ENCODE results near the gene CYP2C19.

DNA sequence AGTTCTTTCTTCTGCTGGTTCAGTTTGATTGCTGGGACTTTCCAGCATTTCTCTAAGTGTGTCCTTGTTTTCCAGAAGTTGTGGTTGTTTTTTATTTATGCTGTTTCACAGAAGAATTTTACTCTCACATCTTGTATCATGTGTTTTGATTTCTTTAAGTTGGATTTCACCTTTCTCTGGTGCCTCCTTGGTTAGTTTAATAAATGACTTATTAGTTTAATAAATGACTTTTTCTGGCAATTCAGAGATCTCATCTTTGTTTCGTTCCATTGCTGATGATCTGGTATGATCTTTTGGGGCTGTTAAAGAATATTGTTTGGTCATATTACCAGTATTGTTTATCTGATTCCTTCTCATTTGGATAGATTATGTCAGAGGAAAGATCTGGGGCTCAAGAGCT, 116.2 kb downstream of the CYP2C19 start:
- TF ChIP-seq, protein P1, sequence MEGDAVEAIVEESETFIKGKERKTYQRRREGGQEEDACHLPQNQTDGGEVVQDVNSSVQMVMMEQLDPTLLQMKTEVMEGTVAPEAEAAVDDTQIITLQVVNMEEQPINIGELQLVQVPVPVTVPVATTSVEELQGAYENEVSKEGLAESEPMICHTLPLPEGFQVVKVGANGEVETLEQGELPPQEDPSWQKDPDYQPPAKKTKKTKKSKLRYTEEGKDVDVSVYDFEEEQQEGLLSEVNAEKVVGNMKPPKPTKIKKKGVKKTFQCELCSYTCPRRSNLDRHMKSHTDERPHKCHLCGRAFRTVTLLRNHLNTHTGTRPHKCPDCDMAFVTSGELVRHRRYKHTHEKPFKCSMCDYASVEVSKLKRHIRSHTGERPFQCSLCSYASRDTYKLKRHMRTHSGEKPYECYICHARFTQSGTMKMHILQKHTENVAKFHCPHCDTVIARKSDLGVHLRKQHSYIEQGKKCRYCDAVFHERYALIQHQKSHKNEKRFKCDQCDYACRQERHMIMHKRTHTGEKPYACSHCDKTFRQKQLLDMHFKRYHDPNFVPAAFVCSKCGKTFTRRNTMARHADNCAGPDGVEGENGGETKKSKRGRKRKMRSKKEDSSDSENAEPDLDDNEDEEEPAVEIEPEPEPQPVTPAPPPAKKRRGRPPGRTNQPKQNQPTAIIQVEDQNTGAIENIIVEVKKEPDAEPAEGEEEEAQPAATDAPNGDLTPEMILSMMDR (IDR thresholded peaks at IDR 0.05): no peak
- no peak for TF ChIP-seq POLR2A (IDR thresholded peaks at IDR 0.05)

Data from breast epithelium (tissue), 3 donors.